Keratinocyte (primary cell): ENCODE data around the gene CADM3. TPM values are rescaled to one million over a fixed set of nuclear protein-coding genes. Genes with fewer than 3 reads are reported as not detected.

ENCODE experiments used
- DNase-seq: peaks from one replicate; pipeline ENCODE4 v3.0.0-alpha.2; 2011; ENCODE audit warnings: low read depth, missing footprints, low spot score
- FAIRE-seq: peaks from 2 replicates; lab custom pipeline; 2011; peaks lifted over from hg19 to GRCh38; lab: Jason Lieb, UNC
- H2AFZ ChIP-seq: 2 replicates; pipeline ENCODE4 v1.6.0; 2012; ENCODE audit warnings: low read length, control low read depth, inconsistent platforms; ENCODE audit not compliant: control insufficient read depth
- H3K27ac ChIP-seq: 2 replicates; pipeline ENCODE4 v1.5.1; 2011; ENCODE audit warnings: low read length; ENCODE audit not compliant: control insufficient read depth, insufficient read depth
- H3K27me3 ChIP-seq: 3 replicates; pipeline ENCODE4 v1.6.0; 2011; ENCODE audit warnings: low read length; ENCODE audit not compliant: control insufficient read depth, insufficient read depth; ENCODE audit errors: extremely low read depth
- H3K36me3 ChIP-seq, 2 experiments: 2 replicates in 1 of 2; 3 replicates in 1 of 2; pipeline ENCODE4 v1.5.1; 2011; ENCODE audit warnings: low read length in 2 of 2, mild to moderate bottlenecking in 1 of 2; ENCODE audit not compliant: control insufficient read depth in 2 of 2, insufficient read depth in 2 of 2; ENCODE audit errors: extremely low read depth in 1 of 2
- H3K4me1 ChIP-seq: 3 replicates; pipeline ENCODE4 v1.5.1; 2011; ENCODE audit warnings: low read length; ENCODE audit not compliant: control insufficient read depth, insufficient read depth; ENCODE audit errors: extremely low read depth
- H3K4me2 ChIP-seq: 3 replicates; pipeline ENCODE4 v1.6.0; 2011; ENCODE audit warnings: low read depth, low read length; ENCODE audit not compliant: control insufficient read depth, insufficient read depth; ENCODE audit errors: extremely low read depth
- H3K4me3 ChIP-seq, 3 experiments: fragments of 200-600 bp in 1 of 3; sonication (generic) in 1 of 3; 2 replicates in 2 of 3; 3 replicates in 1 of 3; pipeline ENCODE4 v1.5.1; 2011 to 2016; ENCODE audit warnings: low read length in 3 of 3, mild to moderate bottlenecking in 3 of 3, control low read depth in 2 of 3, inconsistent platforms in 1 of 3, low read depth in 1 of 3, mixed read lengths in 1 of 3, mixed run types in 1 of 3, moderate library complexity in 1 of 3; ENCODE audit not compliant: control insufficient read depth in 2 of 3, insufficient read depth in 2 of 3; ENCODE audit errors: extremely low read depth in 1 of 3
- H3K79me2 ChIP-seq: 2 replicates; pipeline ENCODE4 v1.6.0; 2012; ENCODE audit warnings: low read length; ENCODE audit not compliant: control insufficient read depth, insufficient read depth
- H3K9ac ChIP-seq: 3 replicates; pipeline ENCODE4 v1.6.0; 2011; ENCODE audit warnings: low read length; ENCODE audit not compliant: control insufficient read depth, insufficient read depth; ENCODE audit errors: extremely low read depth
- H3K9me1 ChIP-seq: 3 replicates; pipeline ENCODE4 v1.6.0; 2011; ENCODE audit warnings: low read length; ENCODE audit not compliant: control insufficient read depth, insufficient read depth; ENCODE audit errors: extremely low read depth
- H3K9me3 ChIP-seq: 2 replicates; pipeline ENCODE4 v1.5.1; 2012; ENCODE audit warnings: low read depth, low read length; ENCODE audit not compliant: control insufficient read depth
- H4K20me1 ChIP-seq: 3 replicates; pipeline ENCODE4 v1.6.0; 2011; ENCODE audit warnings: low read length; ENCODE audit not compliant: control insufficient read depth, insufficient read depth; ENCODE audit errors: extremely low read depth
- EZH2 ChIP-seq: IDR thresholded peaks from one replicate; pipeline ENCODE4 v1.6.1; 2012; ENCODE audit warnings: inconsistent platforms, mild to moderate bottlenecking, low read length, moderate library complexity
- dilution Hi-C: fragments of 300-500 bp; cut with MboI; formaldehyde crosslinking; loops from one replicate; pipeline ENCODE4 v1.7.0; 2020; ENCODE audit warnings: low sequenced_read_pairs; ENCODE audit not compliant: extremely low pct_ligation_motif_present
- polyA plus RNA-seq, 5 experiments: library from polyadenylated mRNA; depleted of rRNA in 3 of 5; stranded (reverse) in 3 of 5; stranded (forward) in 1 of 5; unstranded in 1 of 5; fragments of >200 nt; gene quantifications; 1 replicate in 1 of 5; 2 replicates in 3 of 5; 3 replicates in 1 of 5; pipeline versions ENCODE4 v1.2.1 to v1.2.3, GENCODE V29; 2011 to 2012; ENCODE audit warnings: missing spikeins in 2 of 5, low read depth in 1 of 5, low replicate concordance in 1 of 5
- TF ChIP-seq, protein P1 (sequence below), 3 experiments: IDR thresholded peaks in 1 of 3; conservative IDR thresholded peaks in 1 of 3; optimal IDR thresholded peaks in 1 of 3; 2 replicates in 2 of 3; 3 replicates in 1 of 3; pipeline versions ENCODE3 to v1.5.1; 2011; ENCODE audit warnings: low read length in 3 of 3, mild to moderate bottlenecking in 3 of 3, moderate library complexity in 2 of 3, control low read depth in 1 of 3, inconsistent platforms in 1 of 3; ENCODE audit not compliant: insufficient read depth in 2 of 3; ENCODE audit errors: extremely low read depth in 1 of 3

Gene CADM3
- polyA plus RNA-seq, 1 donor (not counting 4 experiments of a cell fraction or from before 2014, with no cell fraction given) = not detected

DNA sequence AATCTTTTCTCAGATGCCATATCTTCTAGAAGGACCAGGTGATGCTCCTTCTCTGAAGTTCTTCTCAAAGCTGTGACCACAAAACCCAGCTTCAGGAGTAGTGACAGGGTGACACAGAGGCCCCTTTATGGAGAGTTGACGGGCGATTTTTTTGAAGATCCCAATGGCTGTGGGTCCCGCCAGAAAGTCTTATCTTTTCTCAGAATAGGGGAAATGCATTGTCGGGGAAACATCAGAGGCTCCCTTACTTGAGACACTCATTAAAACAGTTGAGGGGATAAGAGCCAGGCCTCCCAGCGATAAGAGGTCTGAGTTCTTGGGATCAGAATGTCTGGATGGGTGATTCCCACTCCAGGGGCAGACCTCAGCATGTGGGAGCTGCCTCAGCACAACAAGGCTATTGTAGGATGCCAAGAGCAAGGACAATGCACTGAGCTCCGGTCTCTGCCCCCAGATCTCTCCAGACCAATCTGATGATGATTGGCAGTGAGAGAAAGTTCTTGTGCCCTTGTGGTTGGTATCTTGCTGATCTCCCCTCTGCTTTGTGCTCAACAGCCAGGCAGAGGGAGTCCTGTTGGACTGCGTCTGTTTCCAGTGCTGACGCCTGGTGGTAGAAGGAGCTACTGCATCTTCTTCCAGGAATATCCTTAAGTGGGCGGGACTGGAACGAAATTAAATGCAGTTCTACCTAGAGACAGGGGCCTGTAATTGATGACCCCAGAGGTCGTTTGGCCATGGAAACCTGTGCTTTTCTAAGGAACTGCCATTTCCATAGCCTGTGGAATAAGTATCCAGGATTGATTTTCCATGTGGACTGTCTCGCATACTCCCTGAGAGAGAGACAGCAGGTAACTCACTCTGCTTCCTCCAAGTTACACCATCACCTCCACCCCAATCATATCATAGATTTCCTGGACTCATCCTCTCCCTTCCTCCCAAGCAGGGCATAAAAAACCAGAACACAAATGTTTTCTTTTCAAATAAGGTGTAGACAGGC lies 26.4 kb downstream of the CADM3 start:
- Histone ChIP-seq H3K4me2 (no peak overlapping the region), H3K36me3 (no peaks in the 10 kb centered on the region), H3K79me2 (no peaks in the 10 kb centered on the region), H3K27ac (no peak overlapping the region), H3K27me3 (peaks cover 22% of the 10 kb centered on the region), H3K4me3 (no peak overlapping the region), H4K20me1 (no peaks in the 10 kb centered on the region), H3K4me1 (no peaks in the 10 kb centered on the region), H3K9me1 (no peaks in the 10 kb centered on the region), H3K9me3 (no peaks in the 10 kb centered on the region), H3K9ac (no peak overlapping the region), H2AFZ (no peak overlapping the region)
- dilution Hi-C loops = no loop called here
- DNase-seq (peak; percentile 32), FAIRE-seq (peak; percentile 92)
- TF ChIP-seq, protein P1, sequence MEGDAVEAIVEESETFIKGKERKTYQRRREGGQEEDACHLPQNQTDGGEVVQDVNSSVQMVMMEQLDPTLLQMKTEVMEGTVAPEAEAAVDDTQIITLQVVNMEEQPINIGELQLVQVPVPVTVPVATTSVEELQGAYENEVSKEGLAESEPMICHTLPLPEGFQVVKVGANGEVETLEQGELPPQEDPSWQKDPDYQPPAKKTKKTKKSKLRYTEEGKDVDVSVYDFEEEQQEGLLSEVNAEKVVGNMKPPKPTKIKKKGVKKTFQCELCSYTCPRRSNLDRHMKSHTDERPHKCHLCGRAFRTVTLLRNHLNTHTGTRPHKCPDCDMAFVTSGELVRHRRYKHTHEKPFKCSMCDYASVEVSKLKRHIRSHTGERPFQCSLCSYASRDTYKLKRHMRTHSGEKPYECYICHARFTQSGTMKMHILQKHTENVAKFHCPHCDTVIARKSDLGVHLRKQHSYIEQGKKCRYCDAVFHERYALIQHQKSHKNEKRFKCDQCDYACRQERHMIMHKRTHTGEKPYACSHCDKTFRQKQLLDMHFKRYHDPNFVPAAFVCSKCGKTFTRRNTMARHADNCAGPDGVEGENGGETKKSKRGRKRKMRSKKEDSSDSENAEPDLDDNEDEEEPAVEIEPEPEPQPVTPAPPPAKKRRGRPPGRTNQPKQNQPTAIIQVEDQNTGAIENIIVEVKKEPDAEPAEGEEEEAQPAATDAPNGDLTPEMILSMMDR (optimal IDR thresholded peaks at IDR 0.05 in 1 of 3, IDR thresholded peaks at IDR 0.05 in 1 of 3, conservative IDR thresholded peaks at IDR 0.05 in 1 of 3; ENCODE audit: extremely low read depth in 1 of 3, insufficient read depth in 2 of 3, low read length in 3 of 3) = peak; percentile 85 to 97 (median 88)
- TF ChIP-seq EZH2 = no peak

DNA sequence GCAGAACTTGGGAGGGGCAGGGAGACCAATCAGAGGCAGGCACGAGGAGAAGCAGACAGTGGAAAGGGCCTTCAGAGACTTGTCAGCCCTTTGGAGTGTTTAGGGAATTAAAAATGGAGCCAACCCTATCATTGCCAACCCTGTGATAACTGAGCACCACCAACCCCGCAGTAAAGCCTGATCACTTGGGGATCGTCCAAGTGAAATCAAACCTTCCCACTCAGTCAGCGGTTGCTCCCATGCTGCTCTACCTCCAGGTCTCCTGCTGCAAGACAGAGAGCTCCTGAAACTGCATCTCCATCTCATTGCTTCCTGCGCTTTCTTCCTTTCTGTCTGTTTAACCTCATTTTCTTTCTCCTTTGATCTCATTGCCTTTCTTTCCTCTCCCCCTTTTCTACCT lies 28.5 kb downstream of the CADM3 start:
- Histone ChIP-seq H3K9ac (no peak overlapping the region), H3K9me1 (no peaks in the 10 kb centered on the region), H4K20me1 (no peaks in the 10 kb centered on the region), H3K36me3 (no peaks in the 10 kb centered on the region), H3K9me3 (no peaks in the 10 kb centered on the region), H3K4me3 (no peak overlapping the region), H3K27me3 (peaks cover 28% of the 10 kb centered on the region), H3K27ac (no peak overlapping the region), H3K4me1 (no peaks in the 10 kb centered on the region), H3K79me2 (no peaks in the 10 kb centered on the region), H2AFZ (no peak overlapping the region), H3K4me2 (no peak overlapping the region)
- dilution Hi-C loops = no loop called here
- DNase-seq = no peak
- FAIRE-seq = no peak
- TF ChIP-seq, protein P1 (optimal IDR thresholded peaks at IDR 0.05 in 1 of 3, IDR thresholded peaks at IDR 0.05 in 1 of 3, conservative IDR thresholded peaks at IDR 0.05 in 1 of 3; ENCODE audit: extremely low read depth in 1 of 3, insufficient read depth in 2 of 3, low read length in 3 of 3) = no peak
- no peak for TF ChIP-seq EZH2
